Measurements from ENCODE around the gene KCNQ1.
A peak's percentile ranks its signal among the peaks of the same experiment; 100 is the strongest.

Gene KCNQ1

GRCh38 chr11:2527621-2528291 lies 82.9 kb downstream of the KCNQ1 start:
- Histone ChIP-seq H3K9ac (ENCODE audit: low read length) (no peak overlapping the region), H3K4me2 (ENCODE audit: low read depth, low read length, poor library complexity, severe bottlenecking) (peak overlapping the region; percentile 36), H3K79me2 (ENCODE audit: insufficient read depth, low read length) (no peaks in the 10 kb centered on the region), H3K36me3 (ENCODE audit: low read length) (no peaks in the 10 kb centered on the region), H3F3A (ENCODE audit: insufficient read depth) (no peaks in the 10 kb centered on the region), H2AFZ (ENCODE audit: low read depth, low read length, severe bottlenecking) (no peak overlapping the region), H3K9me3 (ENCODE audit: insufficient read depth, low read length) (no peaks in the 10 kb centered on the region), H3K9me2 (replicated peaks; ENCODE audit: insufficient read depth, low read length) (no peaks in the 10 kb centered on the region), H3K27me3 (ENCODE audit: low read length) (no peaks in the 10 kb centered on the region), H3K4me3 (ENCODE audit: insufficient read depth, low read length, poor library complexity, severe bottlenecking) (no peak overlapping the region), H4K20me1 (ENCODE audit: low read depth, low read length) (no peaks in the 10 kb centered on the region), H3K27ac (ENCODE audit: low read depth, low read length) (peak overlapping the region; percentile 64; the same call in 1 of the 2 replicates)
- TF ChIP-seq CTCF (IDR thresholded peaks at IDR 0.05; ENCODE audit: insufficient read depth, low read length, poor library complexity, severe bottlenecking) (no peak), EZH2phosphoT487 (conservative IDR thresholded peaks at IDR 0.05; ENCODE audit: low read length) (no peak)

DNA sequence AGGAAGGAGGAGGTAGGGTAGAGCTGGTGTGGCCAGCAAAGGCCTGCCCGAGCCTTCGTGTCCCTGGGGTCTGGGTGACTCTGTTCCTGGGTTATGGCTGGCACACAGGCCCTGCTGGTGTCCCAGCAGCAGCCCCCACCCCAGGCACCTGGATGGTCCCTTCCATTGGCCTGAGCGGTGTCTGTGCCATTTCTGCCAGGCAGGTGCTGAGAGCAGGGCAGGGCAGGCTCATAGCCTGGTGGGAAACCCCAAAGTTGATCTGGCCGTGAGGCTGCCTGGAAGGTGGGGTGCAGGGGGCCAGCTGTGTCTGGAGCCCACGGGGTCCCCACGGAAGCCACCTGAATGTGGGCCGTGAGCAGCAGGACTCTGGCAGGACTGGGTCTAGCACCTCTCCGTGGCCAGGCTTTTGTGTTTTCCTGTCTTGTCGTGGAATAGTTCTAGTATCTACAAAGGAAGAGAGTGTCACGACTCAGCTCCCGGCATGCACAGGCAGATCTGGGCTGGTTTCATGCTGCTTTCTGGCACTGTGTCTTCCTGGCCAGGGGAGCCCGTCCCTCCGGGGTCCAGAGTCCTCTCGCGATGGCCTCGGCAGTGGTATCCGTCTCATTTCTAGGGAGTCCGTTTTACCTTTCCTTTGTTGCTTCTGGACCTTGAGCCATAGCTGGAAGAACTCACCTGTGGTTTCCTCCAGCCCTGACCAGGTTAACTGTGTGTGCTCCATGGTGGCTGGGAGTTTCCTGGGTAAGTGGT lies 83.7 kb downstream of the KCNQ1 start:
- Histone ChIP-seq H3K27me3 (ENCODE audit: low read length) (no peaks in the 10 kb centered on the region), H3K9ac (ENCODE audit: low read length) (no peak overlapping the region), H4K20me1 (ENCODE audit: low read depth, low read length) (no peaks in the 10 kb centered on the region)

DNA sequence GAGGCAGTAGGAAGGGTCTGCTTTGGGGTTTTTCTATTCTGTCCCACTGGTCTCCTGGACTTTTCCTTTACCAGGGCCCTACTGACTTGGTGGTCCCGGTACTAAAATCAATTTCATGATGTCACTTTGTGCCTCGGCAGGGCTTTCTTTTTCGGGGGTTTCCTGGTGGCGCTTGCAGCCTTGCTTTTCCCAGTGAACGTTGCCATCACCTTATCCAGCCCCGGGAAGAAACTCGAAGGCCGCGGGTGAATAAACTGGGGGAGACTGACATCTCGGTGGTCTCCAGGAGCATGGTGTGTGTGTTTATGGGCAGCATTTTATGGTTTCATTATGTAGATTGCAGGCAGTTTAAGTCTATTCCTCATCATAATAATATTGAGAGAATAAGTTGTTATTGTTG lies 84.4 kb downstream of the KCNQ1 start:
- H3K9me3 ChIP-seq (ENCODE audit: insufficient read depth, low read length): no peaks in the 10 kb centered on the region
- TF ChIP-seq CTCF (IDR thresholded peaks at IDR 0.05; ENCODE audit: insufficient read depth, low read length, poor library complexity, severe bottlenecking): no peak
- no peak for TF ChIP-seq EZH2phosphoT487 (conservative IDR thresholded peaks at IDR 0.05; ENCODE audit: low read length)
- no peak overlapping the region for H3K9ac ChIP-seq (ENCODE audit: low read length)
- no peak overlapping the region for H3K4me2 ChIP-seq (ENCODE audit: low read depth, low read length, poor library complexity, severe bottlenecking)
- H3K79me2 ChIP-seq (ENCODE audit: insufficient read depth, low read length): no peaks in the 10 kb centered on the region
- H3K27me3 ChIP-seq (ENCODE audit: low read length): no peaks in the 10 kb centered on the region
- H3K27ac ChIP-seq (ENCODE audit: low read depth, low read length): no peak overlapping the region
- no peaks in the 10 kb centered on the region for H3F3A ChIP-seq (ENCODE audit: insufficient read depth)
- H3K4me3 ChIP-seq (ENCODE audit: insufficient read depth, low read length, poor library complexity, severe bottlenecking): no peak overlapping the region
- H4K20me1 ChIP-seq (ENCODE audit: low read depth, low read length): no peaks in the 10 kb centered on the region
- H2AFZ ChIP-seq (ENCODE audit: low read depth, low read length, severe bottlenecking): no peak overlapping the region
- H3K9me2 ChIP-seq (replicated peaks; ENCODE audit: insufficient read depth, low read length): no peaks in the 10 kb centered on the region
- no peaks in the 10 kb centered on the region for H3K36me3 ChIP-seq (ENCODE audit: low read length)

More for the DNA sequence above, 83.7 kb downstream of the KCNQ1 start:
- Histone ChIP-seq H3K36me3 (ENCODE audit: low read length) (no peaks in the 10 kb centered on the region), H2AFZ (ENCODE audit: low read depth, low read length, severe bottlenecking) (no peak overlapping the region), H3K79me2 (ENCODE audit: insufficient read depth, low read length) (no peaks in the 10 kb centered on the region), H3K9me2 (replicated peaks; ENCODE audit: insufficient read depth, low read length) (no peaks in the 10 kb centered on the region), H3F3A (ENCODE audit: insufficient read depth) (no peaks in the 10 kb centered on the region), H3K9me3 (ENCODE audit: insufficient read depth, low read length) (no peaks in the 10 kb centered on the region), H3K27ac (ENCODE audit: low read depth, low read length) (no peak overlapping the region), H3K4me2 (ENCODE audit: low read depth, low read length, poor library complexity, severe bottlenecking) (no peak overlapping the region), H3K4me3 (ENCODE audit: insufficient read depth, low read length, poor library complexity, severe bottlenecking) (no peak overlapping the region)
- no peak for TF ChIP-seq EZH2phosphoT487 (conservative IDR thresholded peaks at IDR 0.05; ENCODE audit: low read length)
- no peak for TF ChIP-seq CTCF (IDR thresholded peaks at IDR 0.05; ENCODE audit: insufficient read depth, low read length, poor library complexity, severe bottlenecking)
